B cell (primary cell): ENCODE results near the gene GMCL1. TPM values are rescaled to one million over a fixed set of nuclear protein-coding genes. Genes with fewer than 3 reads are reported as not detected.
"Not testable (repeated sequence)": the region's sequence is repeated elsewhere in the genome, so short reads cannot be mapped to it uniquely, and the experiment has no call there.

Source experiments
- ATAC-seq: fragments of 200-7000 bp; cut with Tn5 transposase; one replicate; pipeline ENCODE4 v1.10.0; 2021; ENCODE audit warnings: low read depth, mild to moderate bottlenecking, moderate number of reproducible peaks, moderate library complexity
- CTCF ChIA-PET: fragments of 350-600 bp; sonication (Branson Sonifier 250); formaldehyde crosslinking; loops from one replicate; lab custom pipeline; 2021; ENCODE audit warnings: antibody characterized with exemption, inconsistent platforms; lab: Charles Lee
- POLR2A ChIA-PET: fragments of 350-600 bp; sonication (Branson Sonifier 250); formaldehyde crosslinking; loops from one replicate; lab custom pipeline; 2021; ENCODE audit warnings: antibody characterized with exemption; lab: Charles Lee
- DNase-seq: peaks from one replicate; pipeline ENCODE4 v3.0.0; 2013
- H2AFZ ChIP-seq: 2 replicates; pipeline ENCODE4 v1.6.1; 2012; ENCODE audit warnings: mild to moderate bottlenecking, low read depth, low read length; ENCODE audit not compliant: insufficient read depth, poor library complexity, severe bottlenecking
- H3K27ac ChIP-seq, 2 donors: 1 replicate in 1 of 2; 2 replicates in 1 of 2; pipeline ENCODE4 v1.5.1; 2012 to 2013; ENCODE audit warnings: low read length in 2 of 2, mild to moderate bottlenecking in 2 of 2, moderate library complexity in 1 of 2
- H3K27me3 ChIP-seq, 4 experiments: fragments of 200-600 bp in 1 of 4; sonication (generic) in 1 of 4; replicated peaks in 1 of 4; 1 replicate in 2 of 4; 2 replicates in 2 of 4; pipeline versions ENCODE4 v1.6.1 to v1.7.0; 2013 to 2016; ENCODE audit warnings: low read length in 3 of 4, mild to moderate bottlenecking in 2 of 4, mixed read lengths in 1 of 4, moderate library complexity in 1 of 4; ENCODE audit not compliant: insufficient read depth in 4 of 4, control insufficient read depth in 3 of 4; ENCODE audit errors: control extremely low read depth in 1 of 4
- H3K36me3 ChIP-seq, 2 experiments: replicated peaks in 1 of 2; 1 replicate in 1 of 2; 2 replicates in 1 of 2; pipeline versions ENCODE4 v1.6.1 to v1.7.1; 2013; ENCODE audit warnings: low read length in 1 of 2; ENCODE audit not compliant: insufficient read depth in 2 of 2, control insufficient read depth in 1 of 2; ENCODE audit errors: control extremely low read depth in 1 of 2, extremely low read depth in 1 of 2
- H3K4me1 ChIP-seq, 2 donors: fragments of 200-600 bp in 1 of 2; sonication (generic) in 1 of 2; 1 replicate in 1 of 2; 2 replicates in 1 of 2; pipeline versions ENCODE4 v1.5.1 to v1.6.1; 2013 to 2017; ENCODE audit warnings: low read length in 2 of 2; ENCODE audit not compliant: control insufficient read depth in 2 of 2, insufficient read depth in 2 of 2
- H3K4me2 ChIP-seq: replicated peaks from 2 replicates; pipeline ENCODE3; 2012; ENCODE audit warnings: mild to moderate bottlenecking, low read depth, low read length; ENCODE audit not compliant: poor library complexity, severe bottlenecking
- H3K4me3 ChIP-seq, 5 experiments: fragments of 200-600 bp in 1 of 5; sonication (generic) in 1 of 5; 1 replicate in 3 of 5; 2 replicates in 2 of 5; pipeline versions ENCODE4 v1.5.1 to v1.7.0; 2011 to 2016; ENCODE audit warnings: low read length in 4 of 5, mild to moderate bottlenecking in 4 of 5, low read depth in 2 of 5, control low read depth in 1 of 5, moderate library complexity in 1 of 5; ENCODE audit not compliant: insufficient read depth in 1 of 5; ENCODE audit errors: control extremely low read depth in 1 of 5, extremely low read depth in 1 of 5
- H3K79me2 ChIP-seq: fragments of 200-600 bp; sonication (generic); one replicate; pipeline ENCODE4 v1.6.0; 2016; ENCODE audit warnings: low read length; ENCODE audit not compliant: control insufficient read depth, insufficient read depth
- H3K9ac ChIP-seq: fragments of 200-600 bp; sonication (generic); 2 replicates; pipeline ENCODE4 v1.6.1; 2017; ENCODE audit warnings: mild to moderate bottlenecking, low read length, moderate library complexity
- H3K9me3 ChIP-seq, 3 donors: one replicate each; pipeline versions ENCODE4 v1.6.1 to v1.7.1; 2013; ENCODE audit warnings: low read length in 2 of 3; ENCODE audit not compliant: control insufficient read depth in 2 of 3, insufficient read depth in 1 of 3; ENCODE audit errors: control extremely low read depth in 1 of 3
- H4K20me1 ChIP-seq: 2 replicates; pipeline ENCODE4 v1.6.0; 2012; ENCODE audit warnings: mild to moderate bottlenecking, low read length; ENCODE audit not compliant: insufficient read depth, control insufficient read depth, poor library complexity, severe bottlenecking
- H3K27ac Mint-ChIP-seq: one replicate; pipeline ENCODE4 v1.8.0; 2021; ENCODE audit warnings: mixed read lengths
- H3K27me3 Mint-ChIP-seq: one replicate; pipeline ENCODE4 v1.8.0; 2021; ENCODE audit warnings: mixed read lengths
- H3K4me1 Mint-ChIP-seq: one replicate; pipeline ENCODE4 v1.8.0; 2021; ENCODE audit warnings: mixed read lengths
- H3K4me3 Mint-ChIP-seq: one replicate; pipeline ENCODE4 v1.8.0; 2021; ENCODE audit warnings: mixed read lengths
- H3K9me3 Mint-ChIP-seq: one replicate; pipeline ENCODE4 v1.8.0; 2022; ENCODE audit warnings: mixed read lengths; ENCODE audit not compliant: insufficient read depth
- EZH2 ChIP-seq: IDR thresholded peaks from 2 replicates; pipeline ENCODE4 v1.6.1; 2012; ENCODE audit warnings: borderline replicate concordance, low read depth, mild to moderate bottlenecking, moderate library complexity, low read length; ENCODE audit not compliant: insufficient read depth, poor library complexity, severe bottlenecking
- WGBS: methylation state at CpG from one replicate; pipeline ENCODE4 v1.1.5; 2013; ENCODE audit warnings: missing lambda C conversion rate; ENCODE audit not compliant: insufficient coverage; 5-methylcytosine and 5-hydroxymethylcytosine counted together
- intact Hi-C: fragments of 100-400 bp; cut with micrococcal nuclease; formaldehyde crosslinking; loops from one replicate; pipeline ENCODE4 v1.10.0; 2022
- polyA plus RNA-seq: library from polyadenylated mRNA; depleted of rRNA; stranded (reverse); fragments of >200 nt; gene quantifications from 2 replicates; pipeline ENCODE4 v1.2.3, GENCODE V29; 2012
- total RNA-seq, 2 donors: library from RNA; stranded (reverse); fragments of 120-200 nt in 1 of 2; gene quantifications; 1 replicate in 1 of 2; 2 replicates in 1 of 2; pipeline versions ENCODE4 v1.2.3 to v1.2.4, GENCODE V29; 2013 to 2022
- TF ChIP-seq, protein P1 (sequence below): fragments of 200-600 bp; IDR thresholded peaks from one replicate; pipeline ENCODE4 v1.8.0; 2022; ENCODE audit warnings: antibody characterized with exemption, mild to moderate bottlenecking

Gene GMCL1
- total and polyA plus RNA-seq, 2 donors (not counting 1 experiment from before 2014, with no cell fraction given), result 6.0 to 26.3 TPM

DNA sequence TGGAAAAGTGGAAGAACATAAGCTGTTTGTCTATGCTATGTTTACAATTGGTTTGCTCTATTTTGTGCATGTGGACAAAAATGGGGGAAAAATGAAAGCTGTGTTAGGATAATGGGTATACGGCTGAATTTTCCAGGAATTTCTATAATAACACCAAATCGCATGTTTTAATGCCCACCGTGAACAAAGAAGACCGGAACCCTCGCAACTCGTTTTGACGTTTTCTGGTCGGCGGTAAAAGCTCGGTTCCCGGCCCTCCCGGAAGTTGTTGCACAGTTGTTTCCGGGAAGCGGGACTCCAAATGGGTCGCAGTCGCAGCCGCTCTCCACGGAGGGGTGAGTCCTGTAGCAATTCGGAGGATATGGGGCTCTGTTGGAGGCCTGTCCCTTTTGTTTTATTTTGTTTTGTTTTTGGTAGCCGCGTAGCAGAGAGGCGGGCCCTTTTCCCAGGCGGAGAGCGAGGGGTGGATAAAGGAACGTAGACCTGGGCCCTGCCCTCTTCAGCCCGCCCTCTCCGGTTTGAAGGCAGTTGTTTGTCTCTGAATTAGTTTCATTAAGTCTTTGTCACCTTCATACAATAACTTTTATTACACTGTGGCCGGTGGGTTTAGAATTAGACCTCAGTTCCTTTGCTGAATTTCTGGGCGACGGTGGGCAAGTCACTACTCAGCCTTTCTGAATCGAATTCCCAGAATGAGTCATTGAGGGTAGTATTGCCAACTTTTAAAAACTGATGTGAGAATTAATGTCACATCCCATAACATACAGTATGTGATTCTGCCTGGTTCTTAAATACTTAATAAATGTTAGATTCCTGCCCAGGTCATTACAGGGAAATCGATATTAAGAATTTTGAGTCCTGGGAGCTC is 64.5 kb downstream of the GMCL1 start, which contains the start of gene SNRNP27:
TSS of gene SNRNP27 (plus strand) at position 273 of the 868 bp plus-strand sequence. CDS start at position 302, 29 bp downstream.
- Mint-ChIP-seq H3K9me3 (peaks cover 2% of the 10 kb centered on the region), H3K4me3 (peak within 1 kb of the TSS; percentile 98), H3K27ac (peak within 1 kb of the TSS; percentile 95), H3K4me1 (peaks cover 33% of the 10 kb centered on the region), H3K27me3 (no peaks in the 10 kb centered on the region)
- Histone ChIP-seq H3K9ac (peak within 1 kb of the TSS; percentile 99), H3K27me3 (no peaks in the 10 kb centered on the region), H3K27ac (peak within 1 kb of the TSS; percentile 57 to 88), H2AFZ (peak within 1 kb of the TSS; percentile 97), H3K4me1 (peaks cover 9 to 16% of the 10 kb centered on the region in 2 donors), H3K4me2 (peak within 1 kb of the TSS; percentile 93), H3K4me3 (peak within 1 kb of the TSS; percentile 67 to 96 (median 84)), H4K20me1 (no peaks in the 10 kb centered on the region), H3K36me3 (peaks cover 2 to 31% of the 10 kb centered on the region in 2 experiments), H3K79me2 (peaks cover 55% of the 10 kb centered on the region), H3K9me3 (peaks cover 0 to 5% (median 0%) of the 10 kb centered on the region in 3 donors)
- WGBS, result under 1% methylated on average over 21 of the region's 32 CpGs
- ChIA-PET CTCF (interaction anchor here (0.6 to 2.1 kb wide), 8 partner anchors 8 to 1497 kb away, joined by 3 to 8 read pairs (median 3); partner anchors contain the start of genes C2orf42 and PCYOX1), POLR2A (interaction anchor here (0.6 to 2.1 kb wide), 7 partner anchors 20 to 364 kb away, joined by 3 to 9 read pairs (median 5); partner anchors contain the start of genes C2orf42, MXD1 and PCYOX1)
- TF ChIP-seq, protein P1, sequence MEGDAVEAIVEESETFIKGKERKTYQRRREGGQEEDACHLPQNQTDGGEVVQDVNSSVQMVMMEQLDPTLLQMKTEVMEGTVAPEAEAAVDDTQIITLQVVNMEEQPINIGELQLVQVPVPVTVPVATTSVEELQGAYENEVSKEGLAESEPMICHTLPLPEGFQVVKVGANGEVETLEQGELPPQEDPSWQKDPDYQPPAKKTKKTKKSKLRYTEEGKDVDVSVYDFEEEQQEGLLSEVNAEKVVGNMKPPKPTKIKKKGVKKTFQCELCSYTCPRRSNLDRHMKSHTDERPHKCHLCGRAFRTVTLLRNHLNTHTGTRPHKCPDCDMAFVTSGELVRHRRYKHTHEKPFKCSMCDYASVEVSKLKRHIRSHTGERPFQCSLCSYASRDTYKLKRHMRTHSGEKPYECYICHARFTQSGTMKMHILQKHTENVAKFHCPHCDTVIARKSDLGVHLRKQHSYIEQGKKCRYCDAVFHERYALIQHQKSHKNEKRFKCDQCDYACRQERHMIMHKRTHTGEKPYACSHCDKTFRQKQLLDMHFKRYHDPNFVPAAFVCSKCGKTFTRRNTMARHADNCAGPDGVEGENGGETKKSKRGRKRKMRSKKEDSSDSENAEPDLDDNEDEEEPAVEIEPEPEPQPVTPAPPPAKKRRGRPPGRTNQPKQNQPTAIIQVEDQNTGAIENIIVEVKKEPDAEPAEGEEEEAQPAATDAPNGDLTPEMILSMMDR, result no peak
- no peak for TF ChIP-seq EZH2
- ATAC-seq, result peak; percentile 88
- intact Hi-C loops, result loop anchor here (1.0 to 10.0 kb wide), 6 partner anchors 8 to 354 kb away; partner anchors contain the start of genes AAK1, GMCL1, MXD1 and TIA1
- peak; percentile 85 for DNase-seq

DNA sequence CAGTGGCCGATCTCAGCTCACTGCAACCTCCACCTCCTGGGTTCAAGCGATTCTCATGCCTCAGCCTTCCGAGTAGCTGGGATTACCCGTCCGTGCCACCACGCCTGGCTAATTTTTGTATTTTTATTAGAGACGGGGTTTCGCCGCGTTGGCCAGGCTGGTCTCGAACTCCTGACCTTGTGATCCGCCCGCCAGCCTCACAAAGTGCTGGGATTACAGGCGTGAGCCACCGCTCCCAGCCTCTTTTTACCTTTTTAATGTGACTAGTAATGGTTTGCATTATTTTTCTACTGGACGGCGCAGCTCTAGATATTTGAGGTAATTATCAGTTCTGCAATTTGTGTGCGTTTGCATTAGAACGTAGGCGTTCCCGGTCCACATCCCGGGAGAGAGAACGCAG is 65.3 kb downstream of the GMCL1 start:
- Histone ChIP-seq H3K4me1 (peaks cover 9 to 16% of the 10 kb centered on the region in 2 donors), H3K36me3 (peaks cover 2 to 39% of the 10 kb centered on the region in 2 experiments), H3K79me2 (peaks cover 60% of the 10 kb centered on the region), H2AFZ (peak overlapping the region; percentile 97), H3K4me2 (peak overlapping the region; percentile 93), H3K27ac (peak overlapping the region in 1 of 2 donors; percentile 88), H3K9ac (peak overlapping the region; percentile 99), H3K4me3 (peak overlapping the region; percentile 67 to 96 (median 84))
- POLR2A ChIA-PET, result interaction anchor here (0.6 to 2.1 kb wide), 4 partner anchors 20 to 350 kb away, joined by 3 to 9 read pairs (median 6); partner anchors contain the start of gene C2orf42
- 55% methylated on average over 19 of the region's 23 CpGs for WGBS
- not testable (repeated sequence) for H3K27me3 Mint-ChIP-seq, DNase-seq, H3K27me3 ChIP-seq, H3K9me3 Mint-ChIP-seq, H3K9me3 ChIP-seq, ATAC-seq, H3K27ac Mint-ChIP-seq, H4K20me1 ChIP-seq
- H3K4me1 Mint-ChIP-seq, result peaks cover 33% of the 10 kb centered on the region
- H3K4me3 Mint-ChIP-seq, result peak overlapping the region; percentile 98
- CTCF ChIA-PET, result interaction anchor here (0.6 to 2.1 kb wide), 4 partner anchors 9 to 1496 kb away, joined by 3 to 8 read pairs (median 3); partner anchors contain the start of gene C2orf42
- intact Hi-C loops, result loop anchor here (1.0 to 10.0 kb wide), 4 partner anchors 8 to 1178 kb away; partner anchors contain the start of genes AAK1 and MXD1
